K562 (cell line): ENCODE results near the gene GYG1. TPM values are rescaled to one million over a fixed set of nuclear protein-coding genes. Genes with fewer than 3 reads are reported as not detected.
A peak's percentile ranks its signal among the peaks of the same experiment; 100 is the strongest.

Experiments used
- ATAC-seq: fragments of 200-7000 bp; cut with Tn5 transposase; 3 replicates; pipeline ENCODE4 v1.9.1; 2020; ENCODE audit warnings: moderate library complexity
- BruUV-seq: library from RNA; stranded (reverse); fragments of 400-500 nt; replicated peaks from 2 replicates; lab custom pipeline; 2021; lab: Mats Ljungman, UMichigan
- CTCF ChIA-PET: fragments of 300-600 bp; formaldehyde crosslinking; extraction: SDS; loops from one replicate; lab custom pipeline; 2021; ENCODE audit warnings: low intra/inter-chr PET ratio; lab: Yijun Ruan, JAX
- POLR2A ChIA-PET: fragments of 300-600, 350-650 bp; sonication (Branson Sonifier 250); formaldehyde crosslinking; extraction: SDS; loops from one replicate; lab custom pipeline; 2021; ENCODE audit warnings: antibody characterized with exemption, inconsistent platforms; lab: Yijun Ruan, JAX
- DNase-seq, 4 experiments: peaks; one replicate each; pipeline versions ENCODE4 v3.0.0 to v3.0.0-alpha.2; 2011 to 2018; ENCODE audit warnings: low spot score in 3 of 4, mixed read lengths in 3 of 4; ENCODE audit errors: extremely low read depth in 1 of 4
- FAIRE-seq: peaks from 2 replicates; lab custom pipeline; 2011; peaks lifted over from hg19 to GRCh38; lab: Jason Lieb, UNC
- H2AFZ ChIP-seq: 2 replicates; pipeline ENCODE4 v1.6.0; 2011; ENCODE audit warnings: low read depth, low read length, control low read depth, inconsistent platforms
- H3K27ac ChIP-seq: fragments of 200-600 bp; 3 replicates; pipeline ENCODE4 v1.8.0; 2011; ENCODE audit warnings: low read depth, mild to moderate bottlenecking, control low read depth, inconsistent platforms, low read length, moderate library complexity, mixed read lengths; ENCODE audit errors: extremely low read depth
- H3K27me3 ChIP-seq, 2 experiments: fragments of 300-600 bp in 1 of 2; 2 replicates in 1 of 2; 3 replicates in 1 of 2; pipeline versions ENCODE4 v1.6.0 to v1.8.0; 2011; ENCODE audit warnings: inconsistent platforms in 2 of 2, low read length in 2 of 2, mild to moderate bottlenecking in 1 of 2, mixed read lengths in 1 of 2, moderate library complexity in 1 of 2; ENCODE audit not compliant: control insufficient read depth in 2 of 2, insufficient read depth in 2 of 2
- H3K36me3 ChIP-seq: fragments of 300-600 bp; 3 replicates; pipeline ENCODE4 v1.8.0; 2011; ENCODE audit warnings: mild to moderate bottlenecking, low read length, inconsistent platforms; ENCODE audit not compliant: control insufficient read depth, insufficient read depth
- H3K4me1 ChIP-seq, 2 experiments: fragments of 200-600 bp in 1 of 2; replicated peaks in 1 of 2; 2 replicates in 1 of 2; 3 replicates in 1 of 2; pipeline versions ENCODE4 v1.5.1 to v1.8.0; 2011; ENCODE audit warnings: inconsistent platforms in 2 of 2, low read length in 2 of 2, mild to moderate bottlenecking in 1 of 2, mixed read lengths in 1 of 2, moderate library complexity in 1 of 2; ENCODE audit not compliant: control insufficient read depth in 2 of 2, insufficient read depth in 2 of 2
- H3K4me2 ChIP-seq: 2 replicates; pipeline ENCODE4 v1.6.1; 2011; ENCODE audit warnings: low read length, control low read depth, inconsistent platforms, mixed read lengths; ENCODE audit not compliant: insufficient read depth
- H3K4me3 ChIP-seq: fragments of 200-600 bp; sonication (generic), shearing (Covaris generic); 2 replicates; pipeline ENCODE4 v1.5.1; 2016; ENCODE audit warnings: control low read depth, inconsistent platforms
- H3K79me2 ChIP-seq: fragments of 200-600 bp; 3 replicates; pipeline ENCODE4 v1.8.0; 2011; ENCODE audit warnings: low read length, inconsistent platforms; ENCODE audit not compliant: control insufficient read depth, insufficient read depth
- H3K9ac ChIP-seq, 2 experiments: 2 replicates each; pipeline versions ENCODE4 v1.6.0 to v1.6.1; 2011; ENCODE audit warnings: low read depth in 2 of 2, low read length in 2 of 2, control low read depth in 1 of 2, inconsistent platforms in 1 of 2, mild to moderate bottlenecking in 1 of 2, mixed read lengths in 1 of 2; ENCODE audit not compliant: insufficient read depth in 1 of 2
- H3K9me1 ChIP-seq: one replicate; pipeline ENCODE4 v1.6.0; 2011; ENCODE audit warnings: inconsistent platforms, mild to moderate bottlenecking, low read length, moderate library complexity; ENCODE audit not compliant: control insufficient read depth, insufficient read depth
- H3K9me3 ChIP-seq: replicated peaks from 2 replicates; pipeline ENCODE4 v1.5.1; 2011; ENCODE audit warnings: low read depth, low read length, inconsistent platforms; ENCODE audit not compliant: control insufficient read depth, insufficient read depth
- H4K20me1 ChIP-seq: replicated peaks from 2 replicates; pipeline ENCODE4 v1.6.1; 2011; ENCODE audit warnings: low read length, inconsistent platforms, mixed read lengths; ENCODE audit not compliant: control insufficient read depth, insufficient read depth
- BACH1 ChIP-seq: fragments of 200-800 bp; sonication (Bioruptor generic); IDR thresholded peaks from 2 replicates; pipeline ENCODE4 v1.6.1; 2016; ENCODE audit warnings: missing genetic modification characterization, missing compliant biosample characterization
- BHLHE40 ChIP-seq: IDR thresholded peaks from 2 replicates; pipeline ENCODE4 v1.6.1; 2011; ENCODE audit warnings: low read length, improper control_type of control experiment
- CBFA2T2 ChIP-seq: fragments of 450-650 bp; conservative IDR thresholded peaks from 2 replicates; pipeline ENCODE4 v1.6.1; 2017; ENCODE audit warnings: mild to moderate bottlenecking
- CEBPG ChIP-seq, 3 experiments: fragments of 200-800 bp in 1 of 3; sonication (Bioruptor generic) in 1 of 3; sonication (generic) in 1 of 3; formaldehyde crosslinking in 1 of 3; IDR thresholded peaks in 2 of 3; conservative IDR thresholded peaks in 1 of 3; 2 replicates each; pipeline versions ENCODE4 v1.6.1 to v1.8.0; 2016 to 2022; ENCODE audit warnings: missing compliant biosample characterization in 2 of 3, missing genetic modification characterization in 2 of 3, mild to moderate bottlenecking in 1 of 3, missing genetic modification reagents in 1 of 3
- ZNF316 ChIP-seq: fragments of 450-650 bp; IDR thresholded peaks from 2 replicates; pipeline ENCODE4 v1.6.1; 2016
- ZNF407 ChIP-seq: fragments of 450-650 bp; IDR thresholded peaks from 2 replicates; pipeline ENCODE4 v1.6.1; 2016; ENCODE audit warnings: low read depth
- WGBS: fragments of 100-300 bp; shearing (Covaris generic); methylation state at CpG from one replicate; pipeline ENCODE4 v1.1.6; 2016; ENCODE audit warnings: low coverage, mixed read lengths; ENCODE audit not compliant: insufficient coverage; ENCODE audit errors: missing lambda C conversion rate; 5-methylcytosine and 5-hydroxymethylcytosine counted together
- in situ Hi-C: fragments of 300-500 bp; cut with MboI; formaldehyde crosslinking; loops from 4 replicates; pipeline ENCODE4 v1.15.0; 2018; ENCODE audit warnings: inconsistent platforms, mixed read lengths
- intact Hi-C: fragments of 100-400 bp; cut with micrococcal nuclease; formaldehyde crosslinking; loops from 2 replicates; pipeline ENCODE4 v1.14.2; 2022
- polyA plus RNA-seq, 8 experiments: library from polyadenylated mRNA; depleted of rRNA in 4 of 8; stranded (reverse) in 5 of 8; unstranded in 3 of 8; fragments of >200 nt; fragmentation: Nextera tagmentation in 2 of 8; fragmentation: Illumina TruSeq in 1 of 8; extraction: Ambion mirVana in 2 of 8; extraction: Trizol in 1 of 8; gene quantifications; 2 replicates each; pipeline versions ENCODE4 v1.2.1 to v1.2.3, GENCODE V29; 2011 to 2014; ENCODE audit warnings: inconsistent platforms in 1 of 8, missing spikeins in 1 of 8
- total RNA-seq, 7 experiments: library from RNA; depleted of rRNA in 6 of 7; stranded (reverse); fragments of >200 nt in 6 of 7; fragmentation: Illumina TruSeq in 2 of 7; extraction: Trizol in 2 of 7; gene quantifications; 2 replicates each; pipeline versions ENCODE4 v1.2.1 to v1.2.3, GENCODE V29; 2011 to 2021; ENCODE audit warnings: low replicate concordance in 1 of 7
- TF ChIP-seq, protein P1 (sequence below): fragments of 200-800 bp; sonication (Bioruptor generic); IDR thresholded peaks from 2 replicates; pipeline ENCODE4 v1.6.1; 2017; ENCODE audit warnings: missing genetic modification characterization, missing compliant biosample characterization
- TF ChIP-seq, protein P2 (sequence below): sonication (generic); formaldehyde crosslinking; IDR thresholded peaks from 2 replicates; pipeline ENCODE4 v1.8.0; 2022; ENCODE audit warnings: missing genetic modification reagents, mild to moderate bottlenecking, borderline replicate concordance

GYG1 gene
- total and polyA plus RNA-seq, 9 of the 15 experiments (the other 6 are each of a cell fraction or from before 2014, with no cell fraction given), result 14.6 to 38.4 (median 24.6) TPM

- TF ChIP-seq, protein P1, sequence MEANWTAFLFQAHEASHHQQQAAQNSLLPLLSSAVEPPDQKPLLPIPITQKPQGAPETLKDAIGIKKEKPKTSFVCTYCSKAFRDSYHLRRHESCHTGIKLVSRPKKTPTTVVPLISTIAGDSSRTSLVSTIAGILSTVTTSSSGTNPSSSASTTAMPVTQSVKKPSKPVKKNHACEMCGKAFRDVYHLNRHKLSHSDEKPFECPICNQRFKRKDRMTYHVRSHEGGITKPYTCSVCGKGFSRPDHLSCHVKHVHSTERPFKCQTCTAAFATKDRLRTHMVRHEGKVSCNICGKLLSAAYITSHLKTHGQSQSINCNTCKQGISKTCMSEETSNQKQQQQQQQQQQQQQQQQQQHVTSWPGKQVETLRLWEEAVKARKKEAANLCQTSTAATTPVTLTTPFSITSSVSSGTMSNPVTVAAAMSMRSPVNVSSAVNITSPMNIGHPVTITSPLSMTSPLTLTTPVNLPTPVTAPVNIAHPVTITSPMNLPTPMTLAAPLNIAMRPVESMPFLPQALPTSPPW (CRISPR knock-in tag), result no peak
- no peak for TF ChIP-seq BHLHE40
Measured at GRCh38 chr3:148997623-148998022, 6.3 kb downstream of the GYG1 start (continued).

GRCh38 chr3:148998297-148998696 is 7.0 kb downstream of the GYG1 start:
- POLR2A ChIA-PET, result interaction anchor here (0.6 kb wide), 1 partner anchor 1833 kb away, joined by 3 read pairs; no protein-coding TSS in a partner anchor
- intact Hi-C loops, result no loop called here
- H4K20me1 ChIP-seq, result no peaks in the 10 kb centered on the region
- no TSS peak for BruUV-seq
- no peaks in the 10 kb centered on the region for H3K9me1 ChIP-seq
- CTCF ChIA-PET, result no interaction called here
- no peak overlapping the region for H2AFZ ChIP-seq
- H3K4me1 ChIP-seq, result no peaks in the 10 kb centered on the region
- in situ Hi-C loops, result no loop called here
- H3K27ac ChIP-seq, result no peak overlapping the region
- FAIRE-seq (no peak), DNase-seq (no peak), ATAC-seq (no peak)
- H3K9ac ChIP-seq, result no peak overlapping the region
- WGBS, result 90% methylated on average over 5 of the region's 5 CpGs
- no peaks in the 10 kb centered on the region for H3K9me3 ChIP-seq
- no peaks in the 10 kb centered on the region for H3K79me2 ChIP-seq
- H3K4me3 ChIP-seq, result no peak overlapping the region
- no peak overlapping the region for H3K4me2 ChIP-seq
- H3K36me3 ChIP-seq, result peaks cover 38% of the 10 kb centered on the region; the same call in 2 of the 3 replicates
- H3K27me3 ChIP-seq, result no peaks in the 10 kb centered on the region
- TF ChIP-seq ZNF407, result no peak
- peak; percentile 34; the same call in 1 of the 2 replicates for TF ChIP-seq ZNF316
- TF ChIP-seq, protein P2, sequence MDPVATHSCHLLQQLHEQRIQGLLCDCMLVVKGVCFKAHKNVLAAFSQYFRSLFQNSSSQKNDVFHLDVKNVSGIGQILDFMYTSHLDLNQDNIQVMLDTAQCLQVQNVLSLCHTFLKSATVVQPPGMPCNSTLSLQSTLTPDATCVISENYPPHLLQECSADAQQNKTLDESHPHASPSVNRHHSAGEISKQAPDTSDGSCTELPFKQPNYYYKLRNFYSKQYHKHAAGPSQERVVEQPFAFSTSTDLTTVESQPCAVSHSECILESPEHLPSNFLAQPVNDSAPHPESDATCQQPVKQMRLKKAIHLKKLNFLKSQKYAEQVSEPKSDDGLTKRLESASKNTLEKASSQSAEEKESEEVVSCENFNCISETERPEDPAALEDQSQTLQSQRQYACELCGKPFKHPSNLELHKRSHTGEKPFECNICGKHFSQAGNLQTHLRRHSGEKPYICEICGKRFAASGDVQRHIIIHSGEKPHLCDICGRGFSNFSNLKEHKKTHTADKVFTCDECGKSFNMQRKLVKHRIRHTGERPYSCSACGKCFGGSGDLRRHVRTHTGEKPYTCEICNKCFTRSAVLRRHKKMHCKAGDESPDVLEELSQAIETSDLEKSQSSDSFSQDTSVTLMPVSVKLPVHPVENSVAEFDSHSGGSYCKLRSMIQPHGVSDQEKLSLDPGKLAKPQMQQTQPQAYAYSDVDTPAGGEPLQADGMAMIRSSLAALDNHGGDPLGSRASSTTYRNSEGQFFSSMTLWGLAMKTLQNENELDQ (CRISPR knock-in tag), result no peak
- no peak for TF ChIP-seq CEBPG (CRISPR knock-in tag; IDR thresholded peaks at IDR 0.05)
- peak in 1 of 2 experiments; percentile 41; a peak in 1 of 4 replicates for TF ChIP-seq CEBPG (tag; conservative IDR thresholded peaks at IDR 0.05 in 1 of 2, IDR thresholded peaks at IDR 0.05 in 1 of 2)
- no peak for TF ChIP-seq BACH1 (tag)
- no peak for TF ChIP-seq CBFA2T2
